ENCODE data around the gene MYH7. TPM values are rescaled to one million over a fixed set of nuclear protein-coding genes. Genes with fewer than 3 reads are reported as not detected.
"Not testable (repeated sequence)": the region's sequence is repeated elsewhere in the genome, so short reads cannot be mapped to it uniquely, and the experiment has no call there.

Gene MYH7
- total RNA-seq, 1 donor from 2014 or later: not detected

GRCh38 chr14:23457587-23458445 is 22.4 kb upstream of the MYH7 start:
- H3K36me3 Mint-ChIP-seq (ENCODE audit: unreplicated experiment): no peaks in the 10 kb centered on the region
- no peak for TF ChIP-seq CTCF (IDR thresholded peaks at IDR 0.05; ENCODE audit: partially characterized antibody, unreplicated experiment)
- H3K9me3 Mint-ChIP-seq (ENCODE audit: unreplicated experiment): no peaks in the 10 kb centered on the region
- H3K27ac Mint-ChIP-seq (ENCODE audit: unreplicated experiment): no peak overlapping the region
- no peak overlapping the region for H3K4me3 Mint-ChIP-seq (ENCODE audit: unreplicated experiment)
- H3K4me1 Mint-ChIP-seq (ENCODE audit: low read depth, unreplicated experiment): no peaks in the 10 kb centered on the region
- no peak for DNase-seq
- H3K27me3 Mint-ChIP-seq (ENCODE audit: unreplicated experiment): no peaks in the 10 kb centered on the region

DNA sequence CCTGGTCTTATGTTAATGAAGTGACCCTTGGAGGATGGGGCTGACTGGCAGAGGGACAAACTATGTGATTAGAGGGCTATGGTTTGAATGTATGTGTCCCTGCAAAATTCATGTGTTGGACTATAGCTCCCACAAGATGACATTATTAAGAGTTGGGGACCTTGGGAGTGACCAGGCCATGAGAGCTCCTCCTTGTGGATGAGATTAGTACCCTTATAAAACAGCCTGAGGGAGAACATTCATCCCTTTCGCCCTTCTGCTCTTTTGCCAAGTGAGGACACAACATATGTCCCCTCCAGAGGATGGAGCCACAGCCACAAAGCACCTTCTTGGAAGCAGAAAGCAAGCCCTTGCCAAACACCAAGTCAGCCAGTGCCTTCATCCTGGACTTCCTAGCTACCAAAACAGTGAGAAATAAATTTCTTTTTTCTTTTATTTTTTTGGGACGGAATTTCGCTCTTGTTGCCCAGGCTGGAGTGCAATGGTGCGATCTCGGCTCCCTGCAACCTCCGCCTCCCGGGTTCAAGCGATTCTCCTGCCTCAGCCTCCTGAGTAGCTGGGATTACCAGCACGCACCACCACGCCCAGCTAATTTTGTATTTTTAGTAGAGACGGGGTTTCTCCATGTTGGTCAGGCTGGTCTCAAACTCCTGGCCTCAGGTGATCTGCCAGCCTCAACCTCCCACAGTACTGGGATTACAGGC is 21.6 kb upstream of the MYH7 start:
- H3K4me3 Mint-ChIP-seq (ENCODE audit: unreplicated experiment); H3K9me3 Mint-ChIP-seq (ENCODE audit: unreplicated experiment); DNase-seq; H3K27ac Mint-ChIP-seq (ENCODE audit: unreplicated experiment); H3K4me1 Mint-ChIP-seq (ENCODE audit: low read depth, unreplicated experiment); H3K27me3 Mint-ChIP-seq (ENCODE audit: unreplicated experiment); H3K36me3 Mint-ChIP-seq (ENCODE audit: unreplicated experiment): not testable (repeated sequence)

- no peaks in the 10 kb centered on the region for H3K36me3 Mint-ChIP-seq (ENCODE audit: unreplicated experiment)
- no peaks in the 10 kb centered on the region for H3K27me3 Mint-ChIP-seq (ENCODE audit: unreplicated experiment)
- no peak overlapping the region for H3K27ac Mint-ChIP-seq (ENCODE audit: unreplicated experiment)
- H3K9me3 Mint-ChIP-seq (ENCODE audit: unreplicated experiment): no peaks in the 10 kb centered on the region
- TF ChIP-seq CTCF (IDR thresholded peaks at IDR 0.05; ENCODE audit: partially characterized antibody, unreplicated experiment): no peak
- H3K4me3 Mint-ChIP-seq (ENCODE audit: unreplicated experiment): no peak overlapping the region
- no peaks in the 10 kb centered on the region for H3K4me1 Mint-ChIP-seq (ENCODE audit: low read depth, unreplicated experiment)
- no peak for DNase-seq
Measured at GRCh38 chr14:23454445-23454856, 19.0 kb upstream of the MYH7 start.

- Mint-ChIP-seq H3K9me3 (ENCODE audit: unreplicated experiment) (no peaks in the 10 kb centered on the region), H3K27ac (ENCODE audit: unreplicated experiment) (no peak overlapping the region), H3K36me3 (ENCODE audit: unreplicated experiment) (no peaks in the 10 kb centered on the region), H3K4me3 (ENCODE audit: unreplicated experiment) (no peak overlapping the region), H3K27me3 (ENCODE audit: unreplicated experiment) (no peaks in the 10 kb centered on the region), H3K4me1 (ENCODE audit: low read depth, unreplicated experiment) (no peaks in the 10 kb centered on the region)
- TF ChIP-seq CTCF (IDR thresholded peaks at IDR 0.05; ENCODE audit: partially characterized antibody, unreplicated experiment): no peak
- DNase-seq: no peak
Measured at GRCh38 chr14:23452237-23452636, 16.8 kb upstream of the MYH7 start.

GRCh38 chr14:23450379-23450778 is 14.9 kb upstream of the MYH7 start:
- DNase-seq: no peak
- Mint-ChIP-seq H3K27ac (ENCODE audit: unreplicated experiment) (no peak overlapping the region), H3K4me1 (ENCODE audit: low read depth, unreplicated experiment) (no peaks in the 10 kb centered on the region), H3K9me3 (ENCODE audit: unreplicated experiment) (no peaks in the 10 kb centered on the region), H3K4me3 (ENCODE audit: unreplicated experiment) (no peak overlapping the region), H3K27me3 (ENCODE audit: unreplicated experiment) (no peaks in the 10 kb centered on the region), H3K36me3 (ENCODE audit: unreplicated experiment) (no peaks in the 10 kb centered on the region)
- TF ChIP-seq CTCF (IDR thresholded peaks at IDR 0.05; ENCODE audit: partially characterized antibody, unreplicated experiment): no peak

Data from glutamatergic neuron (in vitro differentiated cells).